SK-N-SH treated with all-trans-retinoic acid at 6 μM for 48 hours (cell line): ENCODE results near the gene FBXO31.

ENCODE experiments used
- BACH2 ChIP-seq: fragments of 250-450 bp; sonication (Bioruptor Pico); IDR thresholded peaks from 2 replicates; pipeline ENCODE4 v1.9.0; 2021; ENCODE audit warnings: mild to moderate bottlenecking, borderline replicate concordance
- CREB5 ChIP-seq: fragments of 250-450 bp; sonication (Bioruptor Pico); IDR thresholded peaks from 2 replicates; pipeline ENCODE4 v1.5.1; 2020; ENCODE audit warnings: low read depth, mild to moderate bottlenecking, moderate library complexity
- PATZ1 ChIP-seq: fragments of 250-450 bp; sonication (Bioruptor Pico); IDR thresholded peaks from 2 replicates; pipeline ENCODE4 v1.8.0; 2020; ENCODE audit warnings: mild to moderate bottlenecking, moderate library complexity, borderline replicate concordance
- RARB ChIP-seq: fragments of 250-450 bp; sonication (Bioruptor Pico); IDR thresholded peaks from 2 replicates; pipeline ENCODE4 v1.8.0; 2021; ENCODE audit warnings: mild to moderate bottlenecking, moderate library complexity
- TCF4 ChIP-seq: fragments of 250-450 bp; sonication (Bioruptor Pico); IDR thresholded peaks from 2 replicates; pipeline ENCODE4 v1.8.0; 2021; ENCODE audit warnings: mild to moderate bottlenecking, moderate library complexity, borderline replicate concordance
- TSHZ2 ChIP-seq: fragments of 250-450 bp; sonication (Bioruptor Pico); IDR thresholded peaks from 2 replicates; pipeline ENCODE4 v1.5.0; 2020; ENCODE audit warnings: mild to moderate bottlenecking, moderate library complexity
- ZFP3 ChIP-seq: fragments of 250-450 bp; sonication (Bioruptor Pico); IDR thresholded peaks from 2 replicates; pipeline ENCODE4 v1.5.0; 2020; ENCODE audit warnings: mild to moderate bottlenecking, moderate library complexity
- ZNF70 ChIP-seq: fragments of 450-650 bp; formaldehyde crosslinking; IDR thresholded peaks from 2 replicates; pipeline ENCODE4 v1.5.0; 2020; ENCODE audit warnings: mild to moderate bottlenecking, moderate library complexity
- TF ChIP-seq, protein P1 (sequence below): fragments of 250-450 bp; sonication (Bioruptor Pico); IDR thresholded peaks from 2 replicates; pipeline ENCODE4 v1.5.1; 2021; ENCODE audit warnings: mild to moderate bottlenecking, moderate library complexity

- no peak for TF ChIP-seq ZNF70 (CRISPR knock-in tag)
- TF ChIP-seq RARB (CRISPR knock-in tag) = no peak
- TF ChIP-seq PATZ1 (CRISPR knock-in tag) = no peak
- no peak for TF ChIP-seq BACH2 (CRISPR knock-in tag)
- TF ChIP-seq TSHZ2 = no peak
- TF ChIP-seq, protein P1, sequence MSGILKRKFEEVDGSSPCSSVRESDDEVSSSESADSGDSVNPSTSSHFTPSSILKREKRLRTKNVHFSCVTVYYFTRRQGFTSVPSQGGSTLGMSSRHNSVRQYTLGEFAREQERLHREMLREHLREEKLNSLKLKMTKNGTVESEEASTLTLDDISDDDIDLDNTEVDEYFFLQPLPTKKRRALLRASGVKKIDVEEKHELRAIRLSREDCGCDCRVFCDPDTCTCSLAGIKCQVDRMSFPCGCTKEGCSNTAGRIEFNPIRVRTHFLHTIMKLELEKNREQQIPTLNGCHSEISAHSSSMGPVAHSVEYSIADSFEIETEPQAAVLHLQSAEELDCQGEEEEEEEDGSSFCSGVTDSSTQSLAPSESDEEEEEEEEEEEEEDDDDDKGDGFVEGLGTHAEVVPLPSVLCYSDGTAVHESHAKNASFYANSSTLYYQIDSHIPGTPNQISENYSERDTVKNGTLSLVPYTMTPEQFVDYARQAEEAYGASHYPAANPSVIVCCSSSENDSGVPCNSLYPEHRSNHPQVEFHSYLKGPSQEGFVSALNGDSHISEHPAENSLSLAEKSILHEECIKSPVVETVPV (CRISPR knock-in tag) = no peak
- TF ChIP-seq CREB5 (CRISPR knock-in tag) = no peak
- no peak for TF ChIP-seq ZFP3 (CRISPR knock-in tag)
- TF ChIP-seq TCF4 (CRISPR knock-in tag) = no peak
Measured at GRCh38 chr16:87412996-87413421, 29.4 kb upstream of the FBXO31 start.
